Keratinocyte (primary cell): ENCODE data around the gene PBOV1.

Experiments used
- CTCF ChIP-seq, 3 experiments: IDR thresholded peaks in 1 of 3; conservative IDR thresholded peaks in 1 of 3; optimal IDR thresholded peaks in 1 of 3; 2 replicates in 2 of 3; 3 replicates in 1 of 3; pipeline versions ENCODE3 to v1.5.1; 2011; ENCODE audit warnings: low read length in 3 of 3, mild to moderate bottlenecking in 3 of 3, moderate library complexity in 2 of 3, control low read depth in 1 of 3, inconsistent platforms in 1 of 3; ENCODE audit not compliant: insufficient read depth in 2 of 3; ENCODE audit errors: extremely low read depth in 1 of 3
- EZH2 ChIP-seq: IDR thresholded peaks from one replicate; pipeline ENCODE4 v1.6.1; 2012; ENCODE audit warnings: inconsistent platforms, mild to moderate bottlenecking, low read length, moderate library complexity

DNA sequence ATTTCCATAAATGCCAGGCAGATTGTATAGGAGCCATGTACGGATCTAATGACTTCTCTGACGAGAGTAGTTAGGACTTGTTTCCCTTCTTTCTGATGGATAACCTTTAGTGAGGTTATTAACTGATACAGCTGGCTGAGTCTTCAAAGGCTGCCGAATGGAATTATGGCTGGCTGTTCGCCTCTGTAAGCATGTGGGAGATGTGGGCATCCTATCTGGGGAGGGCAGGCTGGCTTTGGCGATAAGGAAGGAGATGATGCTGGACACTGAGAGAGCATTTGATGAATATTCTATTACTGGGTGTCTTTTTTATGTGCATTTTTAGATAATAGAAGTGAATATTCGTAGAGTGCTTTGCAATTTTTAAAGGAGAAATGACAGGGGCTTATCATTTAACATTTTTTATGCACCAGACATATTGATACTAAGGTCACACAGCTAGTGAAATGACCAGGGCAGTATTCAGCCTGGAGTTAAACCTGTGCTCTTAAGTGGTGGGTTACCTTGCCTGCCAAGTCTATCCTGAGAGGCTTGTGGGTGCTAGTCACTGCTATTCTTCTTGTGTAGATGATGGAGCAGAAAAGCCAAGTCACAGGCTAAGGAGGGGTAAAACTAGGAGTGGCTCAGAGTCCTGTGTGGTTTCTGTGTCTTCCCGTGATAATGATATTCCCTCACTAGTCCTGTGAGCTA, 3.1 kb downstream of the PBOV1 start:
- TF ChIP-seq CTCF (optimal IDR thresholded peaks at IDR 0.05 in 1 of 3, IDR thresholded peaks at IDR 0.05 in 1 of 3, conservative IDR thresholded peaks at IDR 0.05 in 1 of 3; ENCODE audit: extremely low read depth in 1 of 3, insufficient read depth in 2 of 3, low read length in 3 of 3): no peak
- TF ChIP-seq EZH2: no peak
